ENCODE measurements around the gene HELZ. TPM values are rescaled to one million over a fixed set of nuclear protein-coding genes. Genes with fewer than 3 reads are reported as not detected.
"Not testable (repeated sequence)": the region's sequence is repeated elsewhere in the genome, so short reads cannot be mapped to it uniquely, and the experiment has no call there.

The HELZ gene, protein sequence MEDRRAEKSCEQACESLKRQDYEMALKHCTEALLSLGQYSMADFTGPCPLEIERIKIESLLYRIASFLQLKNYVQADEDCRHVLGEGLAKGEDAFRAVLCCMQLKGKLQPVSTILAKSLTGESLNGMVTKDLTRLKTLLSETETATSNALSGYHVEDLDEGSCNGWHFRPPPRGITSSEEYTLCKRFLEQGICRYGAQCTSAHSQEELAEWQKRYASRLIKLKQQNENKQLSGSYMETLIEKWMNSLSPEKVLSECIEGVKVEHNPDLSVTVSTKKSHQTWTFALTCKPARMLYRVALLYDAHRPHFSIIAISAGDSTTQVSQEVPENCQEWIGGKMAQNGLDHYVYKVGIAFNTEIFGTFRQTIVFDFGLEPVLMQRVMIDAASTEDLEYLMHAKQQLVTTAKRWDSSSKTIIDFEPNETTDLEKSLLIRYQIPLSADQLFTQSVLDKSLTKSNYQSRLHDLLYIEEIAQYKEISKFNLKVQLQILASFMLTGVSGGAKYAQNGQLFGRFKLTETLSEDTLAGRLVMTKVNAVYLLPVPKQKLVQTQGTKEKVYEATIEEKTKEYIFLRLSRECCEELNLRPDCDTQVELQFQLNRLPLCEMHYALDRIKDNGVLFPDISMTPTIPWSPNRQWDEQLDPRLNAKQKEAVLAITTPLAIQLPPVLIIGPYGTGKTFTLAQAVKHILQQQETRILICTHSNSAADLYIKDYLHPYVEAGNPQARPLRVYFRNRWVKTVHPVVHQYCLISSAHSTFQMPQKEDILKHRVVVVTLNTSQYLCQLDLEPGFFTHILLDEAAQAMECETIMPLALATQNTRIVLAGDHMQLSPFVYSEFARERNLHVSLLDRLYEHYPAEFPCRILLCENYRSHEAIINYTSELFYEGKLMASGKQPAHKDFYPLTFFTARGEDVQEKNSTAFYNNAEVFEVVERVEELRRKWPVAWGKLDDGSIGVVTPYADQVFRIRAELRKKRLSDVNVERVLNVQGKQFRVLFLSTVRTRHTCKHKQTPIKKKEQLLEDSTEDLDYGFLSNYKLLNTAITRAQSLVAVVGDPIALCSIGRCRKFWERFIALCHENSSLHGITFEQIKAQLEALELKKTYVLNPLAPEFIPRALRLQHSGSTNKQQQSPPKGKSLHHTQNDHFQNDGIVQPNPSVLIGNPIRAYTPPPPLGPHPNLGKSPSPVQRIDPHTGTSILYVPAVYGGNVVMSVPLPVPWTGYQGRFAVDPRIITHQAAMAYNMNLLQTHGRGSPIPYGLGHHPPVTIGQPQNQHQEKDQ (N-terminal part only)
- total RNA-seq (130 TPM), polyA plus RNA-seq (10 to 100 TPM; 48.3 to 57.9 (median 53.6) TPM)

- peak within 1 kb of the TSS; percentile 55 to 97 (median 93) for H3K27ac Mint-ChIP-seq
- peak within 1 kb of the TSS; percentile 89 to 98 (median 92) for H3K4me3 Mint-ChIP-seq
- H3K36me3 Mint-ChIP-seq: peaks cover 9% of the 10 kb centered on the region
- H3K4me1 Mint-ChIP-seq: peaks cover 39 to 52% (median 44%) of the 10 kb centered on the region in 4 donors
- H3K4me1 ChIP-seq (ENCODE audit: control insufficient read depth, insufficient read depth, low read length, poor library complexity, severe bottlenecking): peaks cover 59% of the 10 kb centered on the region
- no peaks in the 10 kb centered on the region for H3K27me3 ChIP-seq (ENCODE audit: control insufficient read depth, insufficient read depth, low read length)
- ATAC-seq (ENCODE audit: low read depth in 2 of 2): peak; percentile 81 to 86
- no peaks in the 10 kb centered on the region for H3K9me3 Mint-ChIP-seq
- H3K4me3 ChIP-seq (ENCODE audit: low read depth, low read length): peak within 1 kb of the TSS; percentile 90
- peaks cover 2% of the 10 kb centered on the region for H3K36me3 ChIP-seq (ENCODE audit: control insufficient read depth, insufficient read depth, low read length)
- peak; percentile 73 to 88 (median 80) for DNase-seq
- no peaks in the 10 kb centered on the region for H3K9me3 ChIP-seq (ENCODE audit: control insufficient read depth in 2 of 2, low read length in 2 of 2)
- H3K27me3 Mint-ChIP-seq: no peaks in the 10 kb centered on the region
- H3K27ac ChIP-seq (ENCODE audit: insufficient read depth, low read length, poor library complexity, severe bottlenecking): peak within 1 kb of the TSS; percentile 79
Observed at GRCh38 chr17:67245073-67245693, at the start of gene HELZ. Gene HELZ (minus strand): TSS chr17:67245196. CDS start chr17:67218804, 26,392 bp downstream.

GRCh38 chr17:67293251-67294203, 48.5 kb upstream of the HELZ start:
- H3K9me3 Mint-ChIP-seq: no peaks in the 10 kb centered on the region
- peak; percentile 25 to 79 (median 63) for DNase-seq
- Histone ChIP-seq H3K9me3 (ENCODE audit: control insufficient read depth in 2 of 2, low read length in 2 of 2) (no peaks in the 10 kb centered on the region), H3K36me3 (ENCODE audit: control insufficient read depth, insufficient read depth, low read length) (no peaks in the 10 kb centered on the region), H3K27ac (ENCODE audit: insufficient read depth, low read length, poor library complexity, severe bottlenecking) (no peak overlapping the region), H3K27me3 (ENCODE audit: control insufficient read depth, insufficient read depth, low read length) (no peaks in the 10 kb centered on the region), H3K4me1 (ENCODE audit: control insufficient read depth, insufficient read depth, low read length, poor library complexity, severe bottlenecking) (no peaks in the 10 kb centered on the region), H3K4me3 (ENCODE audit: low read depth, low read length) (no peak overlapping the region)
- peak overlapping the region in 1 of 4 donors; percentile 60 for H3K4me3 Mint-ChIP-seq
- no peaks in the 10 kb centered on the region for H3K36me3 Mint-ChIP-seq
- peaks cover 8% of the 10 kb centered on the region for H3K27me3 Mint-ChIP-seq
- H3K27ac Mint-ChIP-seq: no peak overlapping the region
- peaks cover 0 to 5% (median 2%) of the 10 kb centered on the region in 4 donors for H3K4me1 Mint-ChIP-seq
- peak; percentile 87 to 92 for ATAC-seq (ENCODE audit: low read depth in 2 of 2)

DNA sequence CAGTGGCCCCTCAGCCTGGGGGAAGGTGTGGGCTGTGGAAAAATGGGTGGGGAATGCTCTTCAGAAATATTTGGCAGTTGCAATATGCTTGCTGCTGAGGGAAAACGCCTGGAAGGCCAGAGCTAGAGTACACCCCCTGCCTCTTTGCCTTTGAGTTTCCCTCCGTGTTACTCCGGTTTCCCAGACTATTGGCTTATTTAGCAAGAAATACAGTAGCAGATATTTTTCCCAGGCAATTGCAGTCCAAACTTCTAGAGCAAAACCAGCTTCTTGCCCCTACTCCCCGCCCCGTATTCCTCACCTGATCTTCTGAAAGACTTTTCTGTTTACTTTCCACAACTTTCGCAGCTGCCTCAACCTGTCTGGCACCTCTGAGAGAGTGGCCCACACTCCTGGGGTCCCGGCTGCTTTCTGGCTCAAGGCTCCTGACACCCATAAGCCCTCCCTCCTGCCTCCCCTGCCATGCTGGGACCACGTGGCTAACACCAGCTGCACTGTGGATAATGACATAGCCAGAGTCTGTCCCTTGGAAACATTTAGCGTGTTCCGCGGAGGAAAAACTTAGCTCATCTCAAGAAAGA, 45.8 kb upstream of the HELZ start:
- no peaks in the 10 kb centered on the region for H3K4me1 ChIP-seq (ENCODE audit: control insufficient read depth, insufficient read depth, low read length, poor library complexity, severe bottlenecking)
- no peak overlapping the region for H3K4me3 Mint-ChIP-seq
- H3K4me3 ChIP-seq (ENCODE audit: low read depth, low read length): no peak overlapping the region
- no peak overlapping the region for H3K27ac ChIP-seq (ENCODE audit: insufficient read depth, low read length, poor library complexity, severe bottlenecking)
- H3K4me1 Mint-ChIP-seq: peaks cover 0 to 5% (median 2%) of the 10 kb centered on the region in 4 donors
- no peaks in the 10 kb centered on the region for H3K9me3 ChIP-seq (ENCODE audit: control insufficient read depth in 2 of 2, low read length in 2 of 2)
- no peaks in the 10 kb centered on the region for H3K27me3 ChIP-seq (ENCODE audit: control insufficient read depth, insufficient read depth, low read length)
- ATAC-seq (ENCODE audit: low read depth in 2 of 2) (no peak), DNase-seq (no peak)
- no peaks in the 10 kb centered on the region for H3K9me3 Mint-ChIP-seq
- no peaks in the 10 kb centered on the region for H3K36me3 Mint-ChIP-seq
- H3K27ac Mint-ChIP-seq: no peak overlapping the region
- peaks cover 8% of the 10 kb centered on the region for H3K27me3 Mint-ChIP-seq
- no peaks in the 10 kb centered on the region for H3K36me3 ChIP-seq (ENCODE audit: control insufficient read depth, insufficient read depth, low read length)

DNA sequence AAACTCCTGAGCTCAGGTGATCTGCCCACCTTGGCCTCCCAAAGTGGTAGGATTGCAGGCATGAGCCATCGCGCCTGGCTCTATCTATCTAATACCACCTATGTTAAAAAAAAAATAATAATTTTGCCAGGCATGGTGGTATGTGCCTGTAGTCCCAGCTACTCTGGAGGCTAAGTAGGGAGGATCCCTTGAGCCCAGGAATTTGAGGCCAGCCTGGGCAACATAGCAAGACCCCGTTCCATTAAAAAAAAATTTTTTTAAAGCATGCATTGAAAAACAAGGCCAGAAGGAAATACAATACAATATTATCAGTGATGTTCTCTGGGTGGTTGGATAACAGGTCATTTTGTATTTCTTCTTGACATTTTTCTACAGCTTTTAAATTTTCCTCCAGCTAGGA, 45.2 kb upstream of the HELZ start:
- no peak overlapping the region for H3K27ac Mint-ChIP-seq
- no peaks in the 10 kb centered on the region for H3K9me3 Mint-ChIP-seq
- H3K27me3 Mint-ChIP-seq: peaks cover 8% of the 10 kb centered on the region
- Histone ChIP-seq H3K4me3 (ENCODE audit: low read depth, low read length) (no peak overlapping the region), H3K9me3 (ENCODE audit: control insufficient read depth in 2 of 2, low read length in 2 of 2) (no peaks in the 10 kb centered on the region), H3K27me3 (ENCODE audit: control insufficient read depth, insufficient read depth, low read length) (no peaks in the 10 kb centered on the region), H3K4me1 (ENCODE audit: control insufficient read depth, insufficient read depth, low read length, poor library complexity, severe bottlenecking) (no peaks in the 10 kb centered on the region), H3K36me3 (ENCODE audit: control insufficient read depth, insufficient read depth, low read length) (no peaks in the 10 kb centered on the region), H3K27ac (ENCODE audit: insufficient read depth, low read length, poor library complexity, severe bottlenecking) (no peak overlapping the region)
- DNase-seq (no peak), ATAC-seq (ENCODE audit: low read depth in 2 of 2) (no peak)
- H3K4me1 Mint-ChIP-seq: peaks cover 0 to 5% (median 2%) of the 10 kb centered on the region in 4 donors
- no peak overlapping the region for H3K4me3 Mint-ChIP-seq
- H3K36me3 Mint-ChIP-seq: no peaks in the 10 kb centered on the region

DNA sequence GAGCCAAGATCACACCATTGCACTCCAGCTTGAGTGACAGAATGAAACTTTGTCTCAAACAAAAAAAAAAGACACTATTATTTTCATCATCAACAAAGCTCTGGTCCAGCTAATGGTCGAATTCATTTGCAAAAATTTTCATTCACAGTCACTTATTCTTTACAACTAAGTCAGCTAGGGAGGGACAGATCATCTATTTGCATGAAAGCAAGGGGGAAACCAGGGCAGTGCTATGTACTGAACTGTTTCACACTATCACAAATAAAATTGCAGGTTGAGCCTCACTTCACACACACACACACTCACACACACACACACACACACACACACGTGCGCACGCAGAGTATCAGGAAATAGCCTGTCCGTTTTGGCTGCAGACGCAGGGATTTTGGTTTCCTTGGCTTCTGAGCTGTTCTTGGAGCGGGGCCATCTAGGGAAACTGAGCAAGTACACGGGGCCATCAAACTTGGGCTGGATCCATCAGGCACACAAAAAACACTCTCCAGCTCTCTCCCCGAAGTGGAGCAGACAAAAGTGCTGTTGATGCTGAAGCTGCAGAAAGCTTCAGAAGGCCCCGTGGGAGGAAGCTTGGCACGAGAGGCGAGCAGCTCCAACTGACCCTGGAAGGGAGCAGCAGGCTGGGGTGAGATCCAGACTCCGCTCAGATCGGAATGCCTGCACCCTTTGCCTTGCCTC, 44.3 kb upstream of the HELZ start:
- no peaks in the 10 kb centered on the region for H3K9me3 Mint-ChIP-seq
- no peak overlapping the region for H3K27ac ChIP-seq (ENCODE audit: insufficient read depth, low read length, poor library complexity, severe bottlenecking)
- no peaks in the 10 kb centered on the region for H3K4me1 ChIP-seq (ENCODE audit: control insufficient read depth, insufficient read depth, low read length, poor library complexity, severe bottlenecking)
- H3K36me3 ChIP-seq (ENCODE audit: control insufficient read depth, insufficient read depth, low read length): no peaks in the 10 kb centered on the region
- DNase-seq: no peak
- peak overlapping the region in 1 of 3 donors; percentile 56 for H3K27ac Mint-ChIP-seq
- peaks cover 0 to 5% (median 2%) of the 10 kb centered on the region in 4 donors for H3K4me1 Mint-ChIP-seq
- peaks cover 8% of the 10 kb centered on the region for H3K27me3 Mint-ChIP-seq
- no peak overlapping the region for H3K4me3 ChIP-seq (ENCODE audit: low read depth, low read length)
- H3K36me3 Mint-ChIP-seq: no peaks in the 10 kb centered on the region
- no peaks in the 10 kb centered on the region for H3K27me3 ChIP-seq (ENCODE audit: control insufficient read depth, insufficient read depth, low read length)
- no peaks in the 10 kb centered on the region for H3K9me3 ChIP-seq (ENCODE audit: control insufficient read depth in 2 of 2, low read length in 2 of 2)
- H3K4me3 Mint-ChIP-seq: no peak overlapping the region
- ATAC-seq (ENCODE audit: low read depth in 2 of 2): no peak

- H3K27me3 Mint-ChIP-seq; H3K27ac Mint-ChIP-seq; ATAC-seq (ENCODE audit: low read depth in 2 of 2); H3K4me1 ChIP-seq (ENCODE audit: control insufficient read depth, insufficient read depth, low read length, poor library complexity, severe bottlenecking); H3K36me3 ChIP-seq (ENCODE audit: control insufficient read depth, insufficient read depth, low read length); H3K27me3 ChIP-seq (ENCODE audit: control insufficient read depth, insufficient read depth, low read length); H3K36me3 Mint-ChIP-seq; H3K4me1 Mint-ChIP-seq; H3K27ac ChIP-seq (ENCODE audit: insufficient read depth, low read length, poor library complexity, severe bottlenecking); H3K4me3 Mint-ChIP-seq; DNase-seq; H3K9me3 ChIP-seq (ENCODE audit: control insufficient read depth in 2 of 2, low read length in 2 of 2); H3K4me3 ChIP-seq (ENCODE audit: low read depth, low read length); H3K9me3 Mint-ChIP-seq: not testable (repeated sequence)
Observed at GRCh38 chr17:67286826-67287225, 41.8 kb upstream of the HELZ start.

All from CD4-positive, CD25-positive, alpha-beta regulatory T cell (primary cell).